Forelimb muscle (tissue), 1 donor: ENCODE data around the gene UPK3BL2. TPM values are rescaled to one million over a fixed set of nuclear protein-coding genes. Genes with fewer than 3 reads are reported as not detected.
"Not testable (repeated sequence)": the region's sequence is repeated elsewhere in the genome, so short reads cannot be mapped to it uniquely, and the experiment has no call there.

Experiments used
- DNase-seq: peaks from one replicate; pipeline ENCODE4 v3.0.0-alpha.2; 2013; ENCODE audit warnings: low read depth
- polyA plus RNA-seq: library from polyadenylated mRNA; unstranded; fragments of 120-200 nt; gene quantifications from one replicate; pipeline ENCODE4 v1.2.1, GENCODE V29; 2013; ENCODE audit not compliant: insufficient read length

The UPK3BL2 gene
- polyA plus RNA-seq, 1 donor = 13.4 TPM

DNA sequence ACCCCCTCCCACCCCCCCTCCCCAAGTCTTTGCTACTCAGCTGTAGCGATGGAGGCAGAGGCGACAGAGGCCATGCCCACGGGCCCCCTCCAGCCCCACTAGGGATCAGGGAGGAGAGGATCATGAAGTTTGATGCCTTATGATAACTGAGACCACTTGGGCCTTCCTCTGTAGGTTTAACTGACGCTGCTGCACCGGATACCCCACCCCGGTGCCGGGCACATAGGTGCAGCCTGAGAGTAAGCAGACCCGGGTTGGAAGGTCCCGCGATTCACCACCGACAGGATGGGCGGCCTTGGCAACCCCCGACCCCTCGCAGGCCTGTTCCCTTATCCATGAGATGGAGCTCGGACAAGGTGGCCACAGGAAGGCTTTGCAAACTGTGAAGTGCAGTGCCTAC is 49.5 kb downstream of the UPK3BL2 start:
- not testable (repeated sequence) for DNase-seq

DNA sequence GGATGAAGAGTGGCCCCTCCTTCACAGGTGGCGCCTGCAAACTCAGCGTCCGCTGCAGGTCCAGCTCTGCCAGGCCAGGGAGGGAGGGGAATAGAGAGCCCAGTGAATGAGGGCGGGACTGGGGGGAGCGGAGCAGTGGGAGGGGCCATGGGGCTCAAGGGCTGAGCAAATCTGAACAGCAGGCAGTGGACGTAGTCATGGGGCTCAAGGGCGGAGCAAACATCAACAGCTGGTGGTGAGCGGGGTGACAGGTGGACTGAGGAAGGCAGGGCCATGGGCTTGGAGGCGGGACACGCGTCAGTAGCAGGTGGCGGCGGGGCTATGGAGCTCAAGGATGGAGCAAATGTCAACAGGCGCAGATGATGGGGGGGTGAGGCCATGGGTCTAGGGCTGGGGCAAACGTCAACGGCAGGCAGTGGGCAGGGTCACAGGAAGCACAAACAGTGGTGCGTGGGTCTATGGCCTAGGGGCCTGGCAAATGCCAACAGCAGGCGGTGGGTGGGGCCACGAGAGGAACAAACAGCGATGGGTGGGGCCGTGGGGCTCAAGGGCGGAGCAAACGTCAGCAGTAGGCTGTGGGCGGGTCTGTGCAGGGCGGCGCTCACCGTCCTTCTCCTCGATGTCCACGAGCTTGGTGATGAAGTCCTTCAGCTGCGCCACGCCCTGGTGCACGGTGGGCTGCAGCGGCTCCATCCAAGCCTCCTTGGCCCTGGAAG is 50.1 kb downstream of the UPK3BL2 start:
- not testable (repeated sequence) for DNase-seq

DNA sequence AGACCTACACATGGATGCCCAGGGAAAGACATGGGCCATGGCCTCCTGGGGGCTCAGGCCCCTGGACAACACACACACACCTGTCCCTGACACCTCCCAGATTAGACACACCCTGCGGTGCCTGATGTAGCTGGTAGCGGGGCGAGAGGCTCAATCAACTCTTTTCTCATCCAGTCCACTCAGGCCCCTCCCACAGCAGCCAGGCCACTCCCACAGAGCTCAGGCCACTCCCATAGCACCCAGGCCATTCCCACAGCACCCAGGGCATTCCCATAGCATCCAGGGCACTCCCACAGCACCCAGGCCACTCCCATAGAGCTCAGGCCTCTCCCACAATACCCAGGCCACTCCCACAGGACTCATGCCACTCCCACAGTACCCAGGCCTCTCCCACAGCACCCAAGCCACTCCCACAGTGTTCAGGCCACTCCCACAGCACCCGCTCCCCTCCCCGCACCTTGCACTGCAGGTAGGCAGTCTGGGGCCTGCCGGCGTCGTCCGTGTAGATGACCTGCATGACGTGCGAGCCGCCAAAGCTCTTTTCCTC is 52.9 kb downstream of the UPK3BL2 start:
- DNase-seq = not testable (repeated sequence)

Other genes starting within 250 kb of the UPK3BL2 start
- 5.3 TPM for gene SPDYE6, start 187.3 kb downstream of the UPK3BL2 start, polyA plus RNA-seq
- 27.4 TPM for gene PRKRIP1, start 147.3 kb downstream of the UPK3BL2 start, polyA plus RNA-seq
- 7.4 TPM for gene ORAI2, start 110.1 kb downstream of the UPK3BL2 start, polyA plus RNA-seq
- 7.9 TPM for gene ALKBH4, start 78.8 kb downstream of the UPK3BL2 start, polyA plus RNA-seq
- 10.2 TPM for gene LRWD1, start 78.7 kb downstream of the UPK3BL2 start, polyA plus RNA-seq
- gene POLR2J, start 64.8 kb downstream of the UPK3BL2 start, polyA plus RNA-seq = 28.0 TPM
- 20.7 TPM for gene RASA4B, start 25.9 kb downstream of the UPK3BL2 start, polyA plus RNA-seq
- 7.4 TPM for gene SPDYE2, start 7.5 kb upstream of the UPK3BL2 start, polyA plus RNA-seq
- gene POLR2J3, start 28.9 kb upstream of the UPK3BL2 start, polyA plus RNA-seq = 60.3 TPM
- gene RASA4, start 73.1 kb upstream of the UPK3BL2 start, polyA plus RNA-seq = 38.6 TPM
- gene UPK3BL1, start 99.1 kb upstream of the UPK3BL2 start, polyA plus RNA-seq = 9.8 TPM
- 2.7 TPM for gene SPDYE2B, start 106.6 kb upstream of the UPK3BL2 start, polyA plus RNA-seq
- 2.7 TPM for gene POLR2J2, start 128.0 kb upstream of the UPK3BL2 start, polyA plus RNA-seq
- gene FAM185A, start 205.3 kb upstream of the UPK3BL2 start, polyA plus RNA-seq = 5.1 TPM